Umbilical cord (tissue), 2 donors: ENCODE measurements around the gene KCTD1. TPM values are rescaled to one million over a fixed set of nuclear protein-coding genes. Genes with fewer than 3 reads are reported as not detected.
"Not testable (repeated sequence)": the region's sequence is repeated elsewhere in the genome, so short reads cannot be mapped to it uniquely, and the experiment has no call there.

Source experiments
- DNase-seq: peaks from one replicate; pipeline ENCODE4 v3.0.0-alpha.2; 2015; ENCODE audit warnings: low spot score
- total RNA-seq: library from RNA; depleted of rRNA; stranded (reverse); fragments of >200 nt; gene quantifications from one replicate; pipeline ENCODE4 v1.2.3, GENCODE V29; 2014; ENCODE audit warnings: low replicate concordance; ENCODE audit not compliant: insufficient read depth

KCTD1 gene
- total RNA-seq, 1 donor from 2014 or later: 6.0 TPM

DNA sequence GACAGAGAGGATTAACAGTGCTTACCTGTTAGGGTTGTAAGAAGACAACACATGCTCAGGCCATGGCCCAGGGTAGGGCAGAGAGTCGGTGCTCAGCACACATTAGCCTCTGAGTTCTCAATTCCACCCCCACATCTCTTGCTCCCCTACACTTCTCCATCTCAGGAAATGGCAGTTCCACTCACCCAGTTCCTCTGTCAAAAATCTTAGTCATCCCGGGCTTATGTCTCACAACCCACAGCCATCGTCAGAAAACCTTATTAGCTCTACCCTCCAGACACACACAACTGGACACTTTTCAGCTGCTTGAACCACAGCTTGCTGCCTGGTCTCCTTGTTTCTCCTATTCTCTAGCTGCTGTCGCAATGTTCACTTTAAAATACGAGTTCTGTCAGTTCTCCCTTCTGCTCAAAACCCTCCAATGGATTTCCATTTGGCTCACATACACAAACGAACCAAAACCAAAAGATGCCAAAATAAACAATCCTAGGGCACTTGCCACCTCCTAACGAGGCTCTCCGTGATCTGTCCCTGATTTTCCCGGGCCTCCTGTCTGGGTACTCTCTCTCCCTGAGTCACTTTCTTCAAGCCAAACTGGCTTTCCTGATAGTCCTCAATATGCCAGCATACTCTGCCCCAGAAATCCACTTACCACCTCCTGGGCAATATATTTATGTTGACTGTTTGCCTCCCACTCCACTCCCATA, 89.7 kb downstream of the KCTD1 start:
- no peak for DNase-seq

DNA sequence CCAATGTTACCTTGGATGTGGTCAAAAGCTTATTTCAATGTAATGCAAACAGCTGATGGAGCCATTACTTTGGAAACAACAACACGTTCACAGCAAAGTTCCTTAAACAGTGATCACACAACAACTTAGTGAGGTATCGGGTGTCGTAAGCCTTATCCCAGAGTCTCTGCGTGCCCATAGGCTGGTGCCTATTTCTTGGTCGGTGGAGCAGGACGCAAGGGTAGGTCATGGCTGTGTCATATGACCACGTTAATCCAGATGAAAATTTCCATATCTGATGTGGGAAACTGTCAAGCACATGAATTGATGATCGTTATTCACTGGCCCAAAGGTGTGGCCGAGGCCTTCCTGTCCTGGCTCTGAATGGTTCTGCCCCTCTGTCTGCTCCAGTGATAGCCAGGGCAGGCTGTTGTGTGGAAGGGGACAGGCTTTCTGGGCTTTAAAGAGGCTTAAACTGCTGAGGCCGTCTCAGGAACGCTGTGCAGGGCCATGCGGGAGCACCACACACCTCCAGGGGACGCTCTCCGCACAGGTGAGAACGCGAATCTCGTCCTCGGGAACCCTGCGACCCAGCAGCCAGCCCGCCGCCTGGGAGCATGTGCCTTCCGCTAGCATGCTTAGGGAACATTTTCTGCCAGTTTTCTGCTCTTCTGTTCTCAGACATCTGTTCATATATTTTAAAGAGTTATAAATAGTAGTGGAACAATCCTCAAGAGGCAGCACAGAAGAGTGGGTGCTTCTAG, 90.6 kb downstream of the KCTD1 start:
- DNase-seq: no peak

DNA sequence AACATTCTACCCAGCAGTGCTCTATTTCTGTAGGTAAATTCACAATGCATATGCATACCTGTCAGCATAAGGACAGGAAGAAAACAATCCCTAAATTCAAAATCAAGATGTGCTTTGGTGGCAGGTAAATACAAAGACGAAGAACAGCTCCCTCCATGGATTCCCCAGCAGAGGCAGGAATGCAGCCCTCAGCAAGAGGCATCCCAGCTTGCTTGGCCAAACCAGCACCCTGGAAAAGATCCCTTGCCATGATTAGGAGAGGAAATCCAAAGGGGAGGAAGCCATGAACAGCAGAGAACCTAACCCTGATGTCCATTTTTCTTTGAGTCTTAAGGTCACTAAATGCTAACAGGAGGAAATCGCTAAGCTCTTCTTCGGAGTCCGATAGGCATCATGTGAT, 91.2 kb downstream of the KCTD1 start:
- no peak for DNase-seq

DNA sequence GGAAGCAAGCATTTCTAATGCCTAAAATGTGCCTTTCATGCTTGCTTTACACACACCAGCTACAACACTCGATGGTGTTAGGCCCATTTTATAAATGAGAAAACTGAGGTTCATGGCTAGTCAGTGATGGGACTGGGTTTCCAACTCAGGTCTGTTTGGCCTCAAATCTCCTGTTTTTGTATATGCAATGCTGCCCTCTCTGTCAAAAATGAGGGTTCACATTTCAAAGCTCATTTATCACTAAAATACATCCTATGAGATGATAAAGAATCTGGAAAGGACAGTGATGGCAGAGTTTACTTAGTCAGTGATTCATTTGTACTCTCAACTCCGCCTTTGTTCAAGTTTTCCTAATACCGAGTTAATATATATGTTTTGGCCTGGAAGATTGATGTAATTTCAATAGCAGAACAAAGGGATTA, 92.3 kb downstream of the KCTD1 start:
- no peak for DNase-seq

DNA sequence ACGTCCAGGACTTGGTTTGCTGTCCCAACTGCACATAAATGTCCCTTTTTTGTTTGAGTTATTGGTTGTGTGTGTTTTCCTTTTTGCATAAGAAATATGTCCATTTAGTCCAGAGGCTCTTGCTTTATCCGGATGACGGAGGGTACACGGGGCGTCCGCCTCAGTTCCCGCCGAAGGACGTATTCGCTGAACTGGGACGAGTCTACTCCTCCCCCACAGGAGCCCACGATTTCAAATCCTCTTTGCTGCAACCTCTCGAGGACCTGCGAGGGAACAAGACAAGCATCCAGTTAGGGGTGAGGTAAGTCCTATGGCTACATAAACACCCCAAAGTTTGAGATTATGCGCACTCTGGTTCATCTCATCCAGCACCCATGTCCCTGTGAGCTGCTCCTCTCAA, 92.7 kb downstream of the KCTD1 start:
- no peak for DNase-seq

DNA sequence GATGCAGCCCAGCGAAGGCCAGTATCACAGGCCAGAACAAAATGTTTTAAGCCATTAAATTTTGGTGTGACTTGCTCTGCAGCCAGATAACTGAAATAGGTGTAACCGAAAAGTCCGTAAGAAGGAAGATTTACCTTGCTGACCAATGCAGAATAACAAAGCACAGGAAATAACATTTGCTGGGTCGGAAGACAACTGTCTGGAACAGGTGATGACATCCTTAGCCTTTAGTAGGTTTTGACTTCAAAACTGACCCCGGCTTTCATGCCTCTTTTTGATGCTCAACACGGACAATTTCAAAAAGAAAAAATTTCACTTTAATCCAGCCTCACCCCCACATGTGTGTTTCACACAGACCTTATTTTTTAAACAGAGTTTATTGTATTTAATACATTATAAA, 93.7 kb downstream of the KCTD1 start:
- no peak for DNase-seq

GRCh38 chr18:26454192-26454591, 94.2 kb downstream of the KCTD1 start:
- no peak for DNase-seq

DNA sequence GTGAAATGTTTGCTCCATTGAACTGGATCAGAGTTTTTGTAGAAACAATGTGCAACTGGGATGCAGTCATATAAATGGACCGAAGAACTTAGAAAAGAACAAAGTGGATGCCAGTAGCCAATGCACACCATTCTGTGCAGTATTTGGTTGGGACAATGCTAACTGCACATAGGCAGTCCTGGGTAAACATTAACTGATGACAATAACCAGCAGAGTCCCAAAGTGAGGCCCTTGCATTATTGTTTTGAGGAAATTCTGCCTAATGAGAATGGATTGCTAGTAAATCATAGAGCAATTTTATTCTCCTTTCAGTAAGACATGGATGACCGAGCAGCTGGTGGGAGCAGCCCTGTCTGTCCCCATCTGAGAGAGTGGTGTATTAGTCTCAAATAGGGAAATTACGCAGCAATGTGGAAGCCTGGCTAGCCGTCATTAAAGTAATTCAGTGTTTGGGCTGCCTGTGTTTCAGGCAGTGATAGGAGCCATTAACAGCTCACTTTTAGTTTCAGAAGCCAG, 94.9 kb downstream of the KCTD1 start:
- no peak for DNase-seq

DNA sequence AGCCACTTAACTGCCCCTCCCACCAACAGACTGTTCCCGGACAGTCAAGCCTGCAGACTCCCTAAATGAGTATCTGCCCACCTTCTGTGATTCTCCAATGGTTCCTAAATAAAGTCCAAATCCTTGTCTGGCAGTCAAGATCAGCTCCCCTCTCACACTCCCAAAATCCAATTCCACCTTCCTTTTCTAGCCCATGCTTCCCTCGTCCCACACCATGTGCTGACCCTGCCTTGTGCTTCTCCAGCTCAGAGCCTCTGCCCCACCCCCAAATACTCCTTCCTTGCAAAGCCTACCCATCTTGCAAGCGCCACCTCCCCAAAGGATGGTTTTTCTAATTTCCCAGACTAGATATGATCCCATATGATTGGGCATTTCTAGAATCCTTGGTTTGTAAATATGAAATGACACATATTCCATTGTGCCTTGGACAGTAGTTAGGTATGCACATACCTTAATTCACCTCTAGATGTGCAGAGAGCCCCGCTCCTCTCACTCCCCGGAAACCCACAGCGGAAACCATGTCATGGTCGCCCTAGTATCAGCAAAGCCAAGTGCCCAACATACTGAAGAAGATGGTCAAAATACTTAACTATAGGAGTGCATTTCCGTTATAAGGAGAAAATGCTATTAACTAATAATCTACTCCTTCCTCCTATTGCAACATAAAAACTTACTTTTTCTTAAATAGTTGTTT, 97.2 kb downstream of the KCTD1 start:
- no peak for DNase-seq

- no peak for DNase-seq
These were observed 99.6 kb downstream of the KCTD1 start for GRCh38 chr18:26448714-26449159.

GRCh38 chr18:26443853-26444252, 104.5 kb downstream of the KCTD1 start:
- DNase-seq: no peak

- DNase-seq: no peak
These were observed 106.2 kb downstream of the KCTD1 start for GRCh38 chr18:26442126-26442525.

DNA sequence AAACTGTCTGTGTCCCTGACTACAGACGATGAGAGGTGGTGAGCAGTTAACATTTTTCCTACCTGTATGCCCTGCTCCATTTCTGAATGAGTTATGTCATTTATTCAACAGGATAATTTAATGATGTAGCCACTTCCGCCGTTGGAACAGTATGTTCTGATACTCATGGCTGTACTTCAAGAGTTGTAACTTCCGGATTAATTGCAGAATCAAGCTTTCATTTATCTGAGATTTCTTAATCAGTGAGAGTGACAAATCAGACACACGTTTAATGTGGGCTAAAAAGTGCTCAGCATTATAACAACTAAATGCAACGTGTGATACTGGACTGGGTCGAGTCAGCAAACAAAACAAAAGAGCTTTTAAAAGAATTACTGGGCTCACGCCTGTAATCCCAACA, 107.7 kb downstream of the KCTD1 start:
- no peak for DNase-seq

- no peak for DNase-seq
These were observed 108.8 kb downstream of the KCTD1 start for GRCh38 chr18:26439537-26439936.

DNA sequence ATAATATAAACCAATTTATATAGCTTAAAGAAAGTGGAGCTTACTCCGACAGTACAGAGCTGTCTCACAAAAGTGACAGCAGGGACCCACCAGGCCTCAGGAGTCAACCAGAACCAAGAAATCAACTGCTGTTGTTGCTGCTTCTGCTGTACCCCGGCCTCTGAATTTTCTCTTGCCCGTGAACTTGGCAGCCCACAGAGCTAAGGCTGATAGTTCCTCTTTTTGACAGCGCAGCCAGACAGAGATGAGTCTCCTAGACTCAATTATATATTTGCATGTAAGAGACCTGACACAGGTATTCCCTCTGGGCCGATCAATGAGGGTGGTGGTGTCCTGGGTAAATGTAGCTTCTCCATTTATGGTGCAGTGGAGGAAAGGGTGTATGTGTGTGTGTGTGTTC, 109.4 kb downstream of the KCTD1 start:
- no peak for DNase-seq

- not testable (repeated sequence) for DNase-seq
These were observed 110.7 kb downstream of the KCTD1 start for GRCh38 chr18:26437634-26438033.

DNA sequence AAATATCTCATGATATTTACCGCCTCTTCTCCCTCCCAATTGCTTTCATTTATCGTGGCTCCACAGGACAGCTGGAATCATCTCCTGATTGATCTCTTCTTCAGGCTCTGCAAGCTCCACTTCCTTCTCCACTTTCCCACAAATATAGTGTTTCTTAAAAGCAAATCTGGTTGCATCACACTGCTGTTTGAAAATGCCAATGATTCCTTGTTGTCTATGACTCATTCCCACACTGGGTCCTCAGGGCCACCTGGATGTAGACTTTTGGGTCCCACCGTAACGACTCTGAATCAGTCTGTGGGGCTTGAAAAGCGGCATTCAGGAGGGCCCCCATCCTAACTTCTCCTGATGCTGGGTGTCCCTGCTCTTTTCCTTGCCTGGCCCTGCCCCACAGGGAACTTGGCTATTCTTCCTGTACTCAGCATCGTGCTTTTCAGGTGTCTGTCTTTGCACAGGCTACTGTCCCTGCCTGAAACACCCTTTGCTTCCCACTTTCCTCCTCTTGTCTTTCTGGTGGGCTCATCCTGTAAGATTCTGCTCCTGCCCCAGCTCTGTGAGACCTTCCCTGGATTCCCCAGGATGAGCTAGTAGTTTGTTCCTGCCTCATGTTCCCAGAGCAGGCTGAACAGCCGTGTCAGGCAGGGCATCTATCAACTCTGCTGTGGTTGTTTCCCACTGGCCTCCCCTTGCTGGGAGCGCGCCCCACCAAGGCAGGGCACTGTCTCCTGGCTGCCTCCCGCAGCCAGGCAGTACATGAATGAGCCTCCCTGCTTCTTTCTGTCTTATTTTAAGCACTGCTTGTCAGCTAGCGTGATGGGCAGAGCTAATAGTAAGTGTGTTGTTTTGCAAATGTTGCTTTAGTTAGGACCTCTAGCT, 111.9 kb downstream of the KCTD1 start:
- no peak for DNase-seq

DNA sequence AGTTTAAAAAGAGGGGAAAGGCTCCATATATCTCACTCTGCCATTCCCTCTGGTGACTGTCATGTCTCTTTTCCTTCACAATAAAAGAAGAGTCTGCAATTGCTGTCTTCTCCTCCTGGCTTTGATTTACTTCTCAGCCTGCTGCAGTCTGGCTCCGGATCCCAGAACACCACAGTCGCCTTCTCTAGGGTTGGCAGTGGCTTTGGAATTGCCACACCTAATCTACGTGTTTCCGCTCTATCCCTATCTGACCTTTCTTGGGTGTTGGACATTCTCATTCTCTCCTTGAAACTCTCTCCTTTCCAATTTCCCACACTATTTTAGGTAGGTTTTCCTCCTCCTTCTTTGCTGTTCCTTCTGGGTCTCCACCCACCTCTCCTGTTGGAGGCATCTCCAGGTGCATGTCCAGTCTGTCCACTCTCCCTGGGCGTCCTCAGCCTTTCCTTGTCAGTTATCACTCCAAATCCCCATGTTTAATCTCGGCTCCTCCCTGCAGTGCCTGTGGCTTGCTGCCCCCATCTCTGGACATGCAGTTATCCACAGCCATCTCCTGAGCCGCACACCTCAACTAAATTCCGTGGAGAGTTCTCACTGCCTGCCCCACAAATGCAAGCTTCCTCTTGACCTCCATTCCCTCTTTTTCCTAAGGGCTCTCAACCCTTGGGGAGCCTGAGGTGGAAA, 112.8 kb downstream of the KCTD1 start:
- no peak for DNase-seq

GRCh38 chr18:26434887-26435286, 113.5 kb downstream of the KCTD1 start:
- DNase-seq: no peak

DNA sequence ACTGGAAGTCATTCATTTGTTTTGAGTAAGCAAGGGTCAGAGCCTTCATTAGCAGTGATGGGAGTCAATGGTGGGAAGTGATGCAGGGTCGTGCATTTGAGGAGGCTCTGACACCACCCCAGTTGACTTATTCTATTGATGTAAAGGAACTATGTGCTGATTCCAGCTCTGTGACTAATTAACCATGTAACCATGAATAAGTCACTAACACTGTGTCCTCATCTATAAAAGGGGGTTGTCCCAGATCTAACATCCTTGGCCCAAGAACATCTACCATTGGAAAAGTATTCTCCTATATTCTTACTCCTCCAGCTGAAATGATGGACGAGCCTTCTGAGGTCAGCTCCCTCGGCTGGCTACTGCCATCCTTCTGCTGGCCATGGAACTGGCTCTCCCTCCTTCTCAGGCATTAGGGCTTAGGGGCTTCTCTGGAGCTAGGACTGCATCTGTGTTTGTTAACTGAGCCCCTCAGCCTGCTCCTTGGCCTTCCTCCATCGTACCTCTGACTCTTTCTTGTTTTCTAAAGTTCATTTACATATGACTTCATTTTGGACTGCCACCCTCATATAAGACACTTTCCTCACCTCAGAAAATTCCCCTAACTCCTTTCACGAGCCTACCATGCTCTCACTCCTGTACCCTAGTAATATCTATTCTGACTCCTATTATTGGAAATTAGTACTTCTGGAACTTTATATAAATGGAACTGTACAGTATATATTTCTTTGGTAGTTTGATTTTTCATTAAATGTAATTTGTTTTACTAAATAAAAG, 115.5 kb downstream of the KCTD1 start:
- DNase-seq: no peak
